ENCODE results near the gene FOXA3.
A peak's percentile ranks its signal among the peaks of the same experiment; 100 is the strongest.

- TF ChIP-seq EP300 (IDR thresholded peaks at IDR 0.05) (no peak), CTCF (IDR thresholded peaks at IDR 0.05) (peak; percentile 78 to 91 (median 81))
Observed at GRCh38 chr19:45882652-45883585, 18.8 kb downstream of the FOXA3 start.
